Spinal cord (tissue), 10 donors: ENCODE data around the gene ADGRD2. TPM values are rescaled to one million over a fixed set of nuclear protein-coding genes. Genes with fewer than 3 reads are reported as not detected.

Experiments
- DNase-seq, 6 donors: peaks; one replicate each; pipeline versions ENCODE4 v3.0.0 to v3.0.0-alpha.2; 2013 to 2015; ENCODE audit warnings: low spot score in 6 of 6, low read depth in 4 of 6
- H3K27ac ChIP-seq: one replicate; pipeline ENCODE4 v1.5.1; 2013; ENCODE audit warnings: low read depth, low read length, control low read depth
- H3K27me3 ChIP-seq: one replicate; pipeline ENCODE4 v1.6.1; 2013; ENCODE audit warnings: low read length; ENCODE audit not compliant: control insufficient read depth, insufficient read depth
- H3K36me3 ChIP-seq: one replicate; pipeline ENCODE4 v1.6.1; 2013; ENCODE audit warnings: low read length; ENCODE audit not compliant: control insufficient read depth, insufficient read depth
- H3K4me1 ChIP-seq: one replicate; pipeline ENCODE4 v1.6.1; 2013; ENCODE audit warnings: low read length; ENCODE audit not compliant: control insufficient read depth, insufficient read depth
- H3K4me3 ChIP-seq: one replicate; pipeline ENCODE4 v1.5.1; 2013; ENCODE audit warnings: low read depth, low read length, control low read depth
- H3K9me3 ChIP-seq: one replicate; pipeline ENCODE4 v1.6.1; 2013; ENCODE audit warnings: low read length; ENCODE audit not compliant: control insufficient read depth, insufficient read depth
- WGBS: methylation state at CpG from one replicate; pipeline ENCODE4 v1.1.5; 2013; ENCODE audit warnings: missing lambda C conversion rate; ENCODE audit not compliant: insufficient coverage; 5-methylcytosine and 5-hydroxymethylcytosine counted together
- polyA plus RNA-seq, 2 donors: library from polyadenylated mRNA; unstranded; fragments of 120-200 nt; gene quantifications; one replicate each; pipeline ENCODE4 v1.2.1, GENCODE V29; 2013; ENCODE audit not compliant: insufficient read length in 2 of 2
- total RNA-seq, 2 donors: library from RNA; depleted of rRNA in 1 of 2; stranded (reverse); fragments of 120-200 nt in 1 of 2; fragments of >200 nt in 1 of 2; gene quantifications; one replicate each; pipeline versions ENCODE4 v1.2.3 to v1.2.4, GENCODE V29; 2013 to 2014
- donor health status: healthy.

Gene ADGRD2
- total and polyA plus RNA-seq, 4 donors: 0.50 to 29.7 (median 15.2) TPM

- WGBS: 86% methylated on average over 20 of the region's 32 CpGs
- Histone ChIP-seq H3K36me3 (peaks cover 3% of the 10 kb centered on the region), H3K4me1 (peaks cover 12% of the 10 kb centered on the region), H3K9me3 (no peaks in the 10 kb centered on the region), H3K4me3 (no peak overlapping the region), H3K27me3 (peaks cover 30% of the 10 kb centered on the region), H3K27ac (no peak overlapping the region)
- DNase-seq: no peak
Measured at GRCh38 chr9:124491049-124491975, 41.1 kb downstream of the ADGRD2 start.

DNA sequence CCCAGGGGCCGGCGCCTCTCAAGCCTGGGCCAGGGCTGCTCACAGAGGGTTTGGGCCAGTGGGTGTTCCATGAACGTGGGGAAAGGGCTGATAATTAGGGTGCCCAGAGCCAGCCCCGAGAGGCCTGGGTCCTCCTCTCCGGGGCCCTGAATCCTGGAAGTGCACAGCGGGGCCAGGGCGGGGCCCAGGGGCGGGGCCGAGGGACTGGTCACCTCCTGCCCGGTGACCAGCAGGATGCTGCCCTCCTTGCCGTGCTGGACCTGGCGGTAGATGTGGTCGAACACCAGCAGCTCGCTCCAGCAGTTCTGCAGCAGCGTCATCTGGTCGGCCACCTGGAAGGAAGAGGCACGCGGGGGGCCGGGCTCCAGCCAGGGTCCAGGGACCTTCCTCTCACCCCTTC lies 42.6 kb downstream of the ADGRD2 start:
- H3K27me3 ChIP-seq: peaks cover 21% of the 10 kb centered on the region
- H3K4me3 ChIP-seq: no peak overlapping the region
- H3K9me3 ChIP-seq: no peaks in the 10 kb centered on the region
- no peak overlapping the region for H3K27ac ChIP-seq
- no peak for DNase-seq
- 84% methylated on average over 16 of the region's 19 CpGs for WGBS
- H3K4me1 ChIP-seq: no peaks in the 10 kb centered on the region
- peaks cover 3% of the 10 kb centered on the region for H3K36me3 ChIP-seq

GRCh38 chr9:124493218-124493617 lies 43.0 kb downstream of the ADGRD2 start:
- Histone ChIP-seq H3K36me3 (peaks cover 3% of the 10 kb centered on the region), H3K27me3 (peaks cover 21% of the 10 kb centered on the region), H3K4me3 (no peak overlapping the region), H3K27ac (no peak overlapping the region), H3K4me1 (no peaks in the 10 kb centered on the region), H3K9me3 (no peaks in the 10 kb centered on the region)
- 96% methylated on average over 4 of the region's 4 CpGs for WGBS
- DNase-seq: no peak

GRCh38 chr9:124493794-124494479 lies 43.7 kb downstream of the ADGRD2 start:
- peaks cover 17% of the 10 kb centered on the region for H3K27me3 ChIP-seq
- no peak for DNase-seq
- no peaks in the 10 kb centered on the region for H3K4me1 ChIP-seq
- H3K27ac ChIP-seq: no peak overlapping the region
- WGBS: 79% methylated on average over 17 of the region's 18 CpGs
- peaks cover 3% of the 10 kb centered on the region for H3K36me3 ChIP-seq
- no peaks in the 10 kb centered on the region for H3K9me3 ChIP-seq
- H3K4me3 ChIP-seq: no peak overlapping the region

DNA sequence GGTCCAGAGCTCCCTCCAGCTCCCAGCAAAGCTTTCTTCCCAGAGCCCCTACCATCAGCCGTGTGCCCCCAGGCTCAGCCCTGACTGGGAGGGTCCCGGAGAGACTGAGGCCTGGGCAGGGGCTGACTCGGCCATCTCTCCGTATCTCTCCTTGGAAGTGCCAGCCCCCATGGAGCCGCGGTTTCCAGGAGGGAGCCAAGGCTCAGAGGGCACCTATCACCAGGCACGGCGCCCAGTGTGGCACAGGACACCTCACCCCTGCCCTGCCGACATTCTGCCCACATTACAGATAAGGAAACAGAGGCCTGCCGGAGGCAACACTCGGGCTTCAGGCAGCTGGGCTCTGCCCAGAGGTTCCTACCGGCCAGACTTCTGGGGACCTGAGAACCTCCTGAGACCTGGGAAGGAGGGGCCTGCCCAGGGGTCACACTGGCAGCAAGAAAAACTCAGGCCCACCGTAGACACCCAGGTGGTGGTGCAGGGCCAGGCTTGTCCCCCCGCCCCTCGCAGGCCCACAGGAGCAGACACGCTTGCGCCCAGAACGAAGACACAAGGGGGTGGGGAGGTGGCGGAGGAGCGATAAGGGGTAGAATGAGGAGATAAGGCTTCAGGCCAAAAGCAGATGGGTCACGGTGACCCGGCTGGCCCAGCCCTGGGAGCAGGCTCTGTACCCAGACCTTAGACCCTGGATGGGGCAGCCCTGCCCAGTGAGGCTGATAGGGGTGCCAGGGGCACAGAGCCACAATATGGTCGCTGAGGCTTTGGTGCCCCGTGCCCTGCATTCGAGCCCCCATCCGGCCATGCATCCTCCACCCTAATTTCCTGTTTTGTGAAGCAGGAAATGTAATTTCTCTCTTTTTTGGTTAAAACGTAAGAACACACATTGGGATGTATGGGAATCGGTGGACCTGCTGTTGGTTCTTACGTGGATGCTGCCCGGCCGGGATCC lies 45.1 kb downstream of the ADGRD2 start:
- H3K9me3 ChIP-seq: no peaks in the 10 kb centered on the region
- H3K4me1 ChIP-seq: no peaks in the 10 kb centered on the region
- peaks cover 13% of the 10 kb centered on the region for H3K27me3 ChIP-seq
- 88% methylated on average over 31 of the region's 31 CpGs for WGBS
- peaks cover 3% of the 10 kb centered on the region for H3K36me3 ChIP-seq
- DNase-seq: no peak
- no peak overlapping the region for H3K27ac ChIP-seq
- H3K4me3 ChIP-seq: no peak overlapping the region

- Histone ChIP-seq H3K9me3 (no peaks in the 10 kb centered on the region), H3K36me3 (peaks cover 3% of the 10 kb centered on the region), H3K27me3 (peaks cover 19% of the 10 kb centered on the region), H3K27ac (no peak overlapping the region), H3K4me3 (no peak overlapping the region), H3K4me1 (no peaks in the 10 kb centered on the region)
- WGBS: 58% methylated on average over 3 of the region's 3 CpGs
- no peak for DNase-seq
Measured at GRCh38 chr9:124496075-124496449, 45.8 kb downstream of the ADGRD2 start.

GRCh38 chr9:124496463-124496862 lies 46.2 kb downstream of the ADGRD2 start:
- H3K27me3 ChIP-seq: peaks cover 23% of the 10 kb centered on the region
- no peaks in the 10 kb centered on the region for H3K4me1 ChIP-seq
- H3K36me3 ChIP-seq: peaks cover 3% of the 10 kb centered on the region
- H3K9me3 ChIP-seq: no peaks in the 10 kb centered on the region
- H3K27ac ChIP-seq: no peak overlapping the region
- WGBS: 37% methylated on average over 14 of the region's 15 CpGs
- H3K4me3 ChIP-seq: no peak overlapping the region
- peak in 1 of 6 donors; percentile 34 for DNase-seq

DNA sequence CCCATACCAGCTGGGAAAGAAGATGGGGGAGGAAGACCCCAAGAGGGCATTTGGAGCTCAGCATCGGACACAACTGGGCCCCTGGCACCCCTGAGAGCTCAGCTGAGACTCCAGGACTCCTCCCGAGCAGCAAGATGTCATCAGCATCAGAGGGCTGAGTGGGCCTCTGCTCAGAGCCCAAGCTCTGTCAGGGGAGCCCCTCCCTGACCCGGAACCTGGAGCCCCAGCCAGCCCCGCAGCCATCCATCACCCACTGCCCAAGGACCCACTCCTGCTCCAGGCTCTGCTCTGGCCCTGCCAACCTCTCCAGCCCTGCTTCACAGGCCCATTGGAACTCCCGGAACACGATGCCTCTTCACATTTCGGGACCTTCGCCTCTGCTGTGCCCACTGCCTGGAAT lies 47.2 kb downstream of the ADGRD2 start:
- no peaks in the 10 kb centered on the region for H3K9me3 ChIP-seq
- no peak overlapping the region for H3K27ac ChIP-seq
- H3K36me3 ChIP-seq: peaks cover 3% of the 10 kb centered on the region
- H3K27me3 ChIP-seq: peaks cover 33% of the 10 kb centered on the region
- DNase-seq: no peak
- no peak overlapping the region for H3K4me3 ChIP-seq
- no peaks in the 10 kb centered on the region for H3K4me1 ChIP-seq
- 93% methylated on average over 8 of the region's 8 CpGs for WGBS

- Histone ChIP-seq H3K36me3 (no peaks in the 10 kb centered on the region), H3K9me3 (no peaks in the 10 kb centered on the region), H3K27me3 (peaks cover 39% of the 10 kb centered on the region), H3K4me3 (no peak overlapping the region), H3K27ac (no peak overlapping the region), H3K4me1 (peaks cover 2% of the 10 kb centered on the region)
- no peak for DNase-seq
- WGBS: 76% methylated on average over 4 of the region's 6 CpGs
Measured at GRCh38 chr9:124498040-124498439, 47.8 kb downstream of the ADGRD2 start.
